NCI-H128 (cell line): ENCODE data around the gene SHH.

Experiments
- DNase-seq: peaks from one replicate; lab custom pipeline; 2025; ENCODE audit not compliant: unreplicated experiment; lab: John Stamatoyannopoulos, UW

Gene SHH

DNA sequence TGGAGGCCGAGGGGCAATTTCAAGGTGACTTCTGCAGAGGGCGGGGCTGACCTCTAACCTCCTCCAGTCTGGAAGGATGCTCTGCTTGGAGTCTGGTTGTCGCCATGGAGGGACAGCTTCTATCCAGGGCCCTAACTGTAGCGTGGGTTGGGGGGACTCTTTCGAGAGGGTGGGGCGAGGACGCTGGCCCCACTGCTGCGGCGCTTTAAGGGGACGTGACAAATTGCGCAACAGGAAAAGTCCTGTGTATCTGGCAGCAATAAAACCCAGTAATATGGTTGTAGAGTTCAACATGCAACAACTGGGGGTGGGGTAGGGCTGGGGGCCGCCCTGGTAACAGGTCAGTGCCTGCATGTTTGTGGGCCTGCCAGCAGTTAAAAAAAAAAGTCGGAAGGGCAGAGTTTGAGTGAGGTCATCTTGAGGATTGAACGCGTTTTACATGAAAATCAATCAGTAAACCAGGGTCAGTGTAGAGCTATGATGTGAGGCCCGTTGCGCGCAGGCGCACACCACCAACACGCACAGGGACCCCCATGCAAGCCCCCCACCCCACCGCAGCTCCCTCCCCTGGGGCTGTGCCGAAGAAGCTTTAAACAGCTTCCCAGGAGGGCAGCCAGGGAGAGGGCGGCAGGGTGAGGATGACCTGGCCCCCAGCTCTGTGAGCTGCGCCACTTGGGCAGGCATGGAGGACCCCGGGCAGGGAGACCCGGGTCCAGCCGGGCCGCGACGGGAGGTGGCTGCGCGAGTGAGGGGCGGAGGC, 4.3 kb downstream of the SHH start:
- DNase-seq = no peak

DNA sequence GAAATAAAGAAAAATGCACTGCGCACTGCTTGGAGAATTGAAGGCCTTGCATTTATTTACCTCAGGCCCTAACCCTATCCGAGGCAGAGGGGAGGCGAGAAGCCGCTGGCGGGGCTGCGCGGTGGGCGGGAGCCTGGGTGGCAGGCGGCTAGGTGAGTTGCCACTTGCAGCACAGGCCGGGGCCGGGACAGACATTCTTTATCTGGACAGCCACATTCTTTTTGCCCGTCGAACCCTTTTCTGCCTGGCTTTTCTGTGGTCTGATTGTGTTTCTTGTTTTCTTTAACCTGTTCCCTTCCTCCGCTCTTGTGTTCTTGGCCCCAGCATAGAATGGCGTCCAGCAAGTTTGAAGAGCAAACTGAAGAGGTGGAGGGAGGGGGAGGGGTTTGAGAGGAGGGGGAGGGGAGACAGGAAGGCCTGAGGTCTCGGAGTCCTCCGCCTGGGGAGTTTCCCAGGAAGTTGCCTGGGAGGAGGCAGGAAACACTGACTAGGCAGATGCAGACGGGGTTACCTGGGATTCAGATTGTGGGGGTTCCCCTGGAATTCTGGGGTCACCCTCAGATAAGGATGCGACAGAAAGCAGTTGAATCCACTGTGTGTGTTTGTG, 5.1 kb downstream of the SHH start:
- DNase-seq = no peak

DNA sequence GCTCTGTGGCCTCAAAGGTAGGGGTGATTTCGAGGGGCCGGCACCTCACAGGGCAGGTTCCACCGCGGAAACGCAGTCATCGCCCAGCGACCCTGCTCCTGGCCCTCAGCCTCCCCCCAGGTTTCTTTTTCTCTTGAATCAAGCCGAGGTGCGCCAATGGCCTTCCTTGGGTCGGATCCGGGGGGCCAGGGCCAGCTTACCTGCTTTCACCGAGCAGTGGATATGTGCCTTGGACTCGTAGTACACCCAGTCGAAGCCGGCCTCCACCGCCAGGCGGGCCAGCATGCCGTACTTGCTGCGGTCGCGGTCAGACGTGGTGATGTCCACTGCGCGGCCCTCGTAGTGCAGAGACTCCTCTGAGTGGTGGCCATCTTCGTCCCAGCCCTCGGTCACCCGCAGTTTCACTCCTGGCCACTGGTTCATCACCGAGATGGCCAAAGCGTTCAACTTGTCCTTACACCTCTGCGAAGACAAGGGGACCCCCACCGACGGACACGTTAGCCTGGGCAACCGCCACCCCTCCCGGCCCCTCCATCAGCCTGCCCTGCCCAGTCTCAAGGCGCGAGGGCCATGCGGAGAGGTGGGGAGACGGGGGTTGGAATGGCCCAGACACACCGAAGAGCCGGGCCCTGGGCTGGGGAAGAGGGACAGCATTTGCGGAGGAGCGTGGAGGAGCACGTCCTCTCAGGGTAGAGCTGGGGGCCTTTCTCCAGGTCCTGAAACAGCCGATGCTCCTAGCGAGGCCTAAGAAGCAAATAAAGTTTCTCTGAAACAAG, 6.0 kb downstream of the SHH start:
- DNase-seq = no peak

DNA sequence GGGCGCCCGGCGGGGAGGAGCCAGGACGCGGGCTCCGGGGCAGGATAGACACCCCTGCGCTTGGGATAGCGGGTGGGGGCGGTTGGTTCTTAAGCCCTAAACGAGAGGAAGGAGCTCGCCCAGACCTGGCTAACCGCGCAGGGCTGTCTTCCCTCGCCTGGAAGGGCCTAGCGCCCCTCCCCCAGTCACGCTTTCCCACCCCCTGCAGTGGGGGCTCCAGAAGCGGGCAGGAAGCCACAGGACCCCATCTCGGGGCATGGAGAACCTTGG, 6.5 kb downstream of the SHH start:
- no peak for DNase-seq

DNA sequence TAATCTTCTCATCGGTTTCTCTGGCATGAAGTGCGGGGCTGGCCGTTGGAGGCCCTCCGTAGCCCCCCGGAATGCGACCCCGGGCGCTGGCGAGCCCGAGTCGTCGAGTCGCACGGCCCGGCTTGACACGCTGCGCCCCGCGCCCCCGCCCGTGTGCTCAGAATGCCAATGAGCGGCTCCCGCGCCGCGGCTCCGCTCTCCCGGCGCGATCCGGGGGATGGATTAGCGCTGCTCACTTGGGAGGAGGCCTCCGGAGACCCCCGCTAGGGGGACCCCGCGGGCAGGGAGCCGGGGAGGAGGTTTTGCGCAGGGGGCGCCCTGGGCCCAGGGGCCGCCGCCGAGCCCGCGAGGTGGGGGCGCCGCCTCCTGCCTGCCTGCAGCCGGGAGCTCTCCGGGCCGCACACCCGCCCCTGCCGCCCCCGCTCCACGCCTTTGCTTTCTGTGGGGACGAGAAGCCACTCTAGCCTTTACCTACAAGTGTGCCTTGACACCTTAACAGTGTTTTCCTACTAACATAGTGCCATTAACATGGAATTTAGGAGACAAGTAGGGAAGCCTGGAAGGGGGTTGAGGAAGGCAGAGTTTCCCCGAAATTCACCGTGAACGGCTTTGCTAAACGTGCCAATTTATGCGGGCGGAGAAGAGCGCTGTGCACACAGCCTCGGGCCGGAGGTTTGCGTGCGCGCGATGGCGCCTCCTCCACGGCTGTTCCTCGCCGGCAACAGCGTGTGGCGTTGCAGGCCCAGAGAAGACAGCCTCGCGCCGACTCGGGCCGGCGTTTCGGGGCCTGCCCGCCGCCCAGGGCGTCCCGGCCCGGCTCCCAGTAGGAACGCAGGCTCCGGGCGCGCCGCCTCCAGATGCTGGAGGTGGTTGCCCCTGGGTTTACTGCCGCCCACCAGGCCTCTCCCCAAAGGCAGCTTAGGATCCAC, 7.1 kb downstream of the SHH start:
- DNase-seq = peak; percentile 34

DNA sequence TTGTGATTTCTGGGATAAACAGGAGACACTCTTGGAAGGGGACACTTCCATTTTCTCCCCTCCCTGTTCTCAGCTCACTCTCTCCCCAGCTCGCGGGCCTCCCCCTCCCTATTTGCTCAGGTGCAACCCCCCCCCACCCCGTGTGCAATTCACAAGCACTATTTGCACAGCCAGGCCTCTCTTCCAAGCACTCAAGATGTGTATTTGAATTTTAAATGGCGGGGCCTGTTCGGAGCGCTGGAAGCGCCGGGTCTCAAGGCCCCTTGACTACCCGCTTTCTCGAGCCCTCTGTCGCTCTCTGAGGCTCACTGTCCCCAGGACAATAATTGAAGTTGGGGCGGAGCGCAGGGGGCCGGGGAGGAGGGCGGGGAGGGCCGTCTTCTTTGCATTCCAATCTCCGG, 7.8 kb downstream of the SHH start:
- DNase-seq = no peak

DNA sequence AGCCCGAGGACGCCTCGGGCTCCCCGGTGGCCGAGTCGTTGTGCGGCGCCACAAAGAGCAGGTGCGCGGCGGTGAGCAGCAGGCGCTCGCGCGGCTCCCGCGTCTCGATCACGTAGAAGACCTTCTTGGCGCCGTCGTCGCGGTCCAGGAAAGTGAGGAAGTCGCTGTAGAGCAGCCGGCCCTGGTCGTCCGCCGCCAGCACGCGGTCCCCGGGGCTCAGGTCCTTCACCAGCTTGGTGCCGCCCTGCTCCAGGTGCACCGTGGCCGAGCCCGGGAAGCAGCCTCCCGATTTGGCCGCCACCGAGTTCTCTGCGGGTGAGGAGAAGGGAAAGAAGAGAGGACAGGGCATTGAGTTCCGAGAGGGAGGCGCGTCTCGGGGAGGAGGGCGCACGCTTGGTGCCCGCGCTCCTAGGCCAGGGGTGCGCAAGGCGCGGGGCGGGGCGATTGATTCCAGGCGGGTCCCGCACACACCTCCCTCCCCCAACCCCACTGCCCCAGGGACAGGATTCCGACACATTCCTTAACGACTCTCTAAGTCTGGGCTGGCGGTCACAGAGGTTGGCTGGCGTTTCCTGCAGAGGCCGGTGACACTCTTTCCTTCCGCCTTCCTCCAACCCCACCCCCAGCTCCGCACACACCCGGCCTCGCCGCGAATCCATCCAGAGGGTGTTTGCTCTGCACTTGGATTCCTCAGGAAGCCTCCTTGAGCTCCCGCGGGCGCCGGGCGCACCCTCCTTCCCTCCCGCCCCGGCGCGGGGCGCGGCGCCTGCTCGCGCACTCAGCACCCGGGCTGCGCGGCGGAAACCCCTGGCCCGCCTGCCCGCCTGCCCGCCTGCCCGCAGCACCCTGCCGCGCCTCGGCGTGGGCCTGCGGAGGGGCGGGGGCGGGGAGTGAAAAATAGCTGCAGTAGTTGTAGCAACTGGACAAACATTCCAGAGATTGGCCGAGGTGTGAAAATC, 8.6 kb downstream of the SHH start:
- no peak for DNase-seq

DNA sequence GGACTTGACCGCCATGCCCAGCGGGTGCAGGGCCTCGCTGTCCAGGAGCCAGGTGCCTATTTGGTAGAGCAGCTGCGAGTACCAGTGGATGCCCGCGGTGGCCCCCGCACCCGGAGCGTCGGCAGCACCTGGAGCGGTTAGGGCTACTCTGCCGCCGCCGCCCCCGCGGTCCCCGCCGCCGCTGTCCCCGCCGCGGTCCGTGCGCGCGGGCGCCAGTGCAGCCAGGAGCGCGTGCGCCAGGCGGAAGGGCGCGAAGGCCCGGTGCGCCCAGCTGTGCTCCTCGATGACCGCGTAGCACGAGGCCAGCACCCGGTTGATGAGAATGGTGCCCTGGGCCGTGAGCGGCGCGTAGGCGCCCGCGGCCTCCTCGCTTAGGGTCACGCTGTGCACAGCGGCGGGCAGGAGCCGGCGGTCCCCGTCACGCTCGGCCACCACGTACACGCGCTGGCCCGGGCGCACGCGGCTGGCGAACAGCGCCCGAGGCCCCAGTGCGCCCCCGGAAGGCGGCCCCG, 9.3 kb downstream of the SHH start:
- no peak for DNase-seq

DNA sequence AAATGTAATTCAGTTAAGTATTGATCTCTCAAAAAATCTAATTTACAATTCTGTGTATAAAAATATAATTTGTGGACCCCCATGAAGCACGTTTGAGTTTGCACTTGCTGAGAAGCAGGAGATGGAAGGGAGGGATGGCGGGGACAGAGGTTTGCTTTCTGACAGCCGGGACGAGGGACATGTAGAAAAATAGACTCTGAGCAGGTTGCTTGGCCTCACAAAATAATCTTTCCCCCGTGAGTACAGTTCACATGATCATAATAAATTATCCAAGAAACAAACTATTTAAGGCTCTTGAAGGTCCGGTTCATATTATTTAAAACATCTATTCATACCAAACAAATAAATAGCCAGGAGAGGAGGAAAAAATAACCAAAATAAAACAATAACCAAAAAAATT, 10.0 kb downstream of the SHH start:
- DNase-seq = no peak

DNA sequence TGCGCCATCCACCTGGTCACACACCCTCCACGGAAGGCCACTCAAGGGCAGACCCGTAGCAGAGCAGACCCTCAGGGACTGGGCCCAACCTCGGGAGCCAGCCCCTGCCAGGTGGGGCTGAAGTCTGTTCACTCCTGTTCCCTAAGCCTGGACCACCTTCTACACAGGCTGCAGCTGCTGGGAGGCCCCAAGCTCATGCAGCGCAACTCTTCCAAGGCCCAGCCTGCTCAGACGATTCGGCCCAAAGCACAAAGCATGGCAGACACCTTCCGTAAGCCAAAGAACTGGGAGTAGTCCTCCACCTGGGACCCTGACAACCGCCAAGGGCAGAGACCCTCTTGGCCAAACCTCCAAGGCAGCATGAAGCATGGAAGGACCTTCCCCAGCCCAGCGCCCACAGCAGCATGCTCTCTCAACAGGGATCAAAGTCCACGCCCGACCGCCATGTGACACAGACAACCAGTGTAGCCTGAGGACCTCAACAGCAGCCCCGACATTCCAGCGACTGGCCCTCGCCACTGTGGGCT, 11.5 kb downstream of the SHH start:
- DNase-seq = no peak

DNA sequence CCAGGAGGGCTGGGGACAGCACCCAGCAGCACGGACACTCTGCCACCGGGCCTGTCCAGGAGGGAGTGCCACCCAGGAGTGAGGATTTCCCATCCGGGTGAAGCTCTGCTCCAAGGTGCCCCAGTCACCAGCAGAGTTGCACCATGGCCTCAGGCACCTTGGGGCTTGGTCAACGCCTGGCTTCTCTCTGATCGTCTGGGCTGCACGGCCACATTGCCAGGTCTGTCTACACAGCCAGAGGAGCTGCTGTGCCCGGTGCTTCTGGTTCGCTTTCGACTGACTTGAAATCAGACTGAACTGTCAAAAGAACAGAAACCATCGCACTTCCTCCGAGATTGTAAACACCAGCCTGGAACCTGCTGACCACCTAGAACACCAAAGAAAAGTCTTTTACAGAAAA, 12.0 kb downstream of the SHH start:
- DNase-seq = no peak

DNA sequence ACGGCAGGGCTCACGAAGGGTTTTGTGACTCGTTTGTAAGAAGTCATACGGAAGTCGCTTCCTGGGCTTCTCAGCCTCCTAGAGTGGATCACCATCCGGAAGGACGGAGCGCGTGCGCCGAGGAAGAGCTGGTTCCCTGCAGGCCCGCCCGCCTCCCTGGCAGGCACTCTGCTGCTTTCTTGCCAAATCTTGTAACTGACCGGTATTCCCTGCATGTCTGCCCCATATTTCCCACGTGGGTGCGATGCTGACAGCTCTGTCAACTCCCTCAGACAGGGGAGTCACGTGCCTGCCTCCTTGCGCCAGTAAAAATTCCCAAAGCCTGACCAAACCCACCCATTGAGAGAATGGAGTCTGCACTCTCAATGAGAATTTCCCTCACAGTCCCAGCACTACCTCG, 12.7 kb downstream of the SHH start:
- DNase-seq = no peak

DNA sequence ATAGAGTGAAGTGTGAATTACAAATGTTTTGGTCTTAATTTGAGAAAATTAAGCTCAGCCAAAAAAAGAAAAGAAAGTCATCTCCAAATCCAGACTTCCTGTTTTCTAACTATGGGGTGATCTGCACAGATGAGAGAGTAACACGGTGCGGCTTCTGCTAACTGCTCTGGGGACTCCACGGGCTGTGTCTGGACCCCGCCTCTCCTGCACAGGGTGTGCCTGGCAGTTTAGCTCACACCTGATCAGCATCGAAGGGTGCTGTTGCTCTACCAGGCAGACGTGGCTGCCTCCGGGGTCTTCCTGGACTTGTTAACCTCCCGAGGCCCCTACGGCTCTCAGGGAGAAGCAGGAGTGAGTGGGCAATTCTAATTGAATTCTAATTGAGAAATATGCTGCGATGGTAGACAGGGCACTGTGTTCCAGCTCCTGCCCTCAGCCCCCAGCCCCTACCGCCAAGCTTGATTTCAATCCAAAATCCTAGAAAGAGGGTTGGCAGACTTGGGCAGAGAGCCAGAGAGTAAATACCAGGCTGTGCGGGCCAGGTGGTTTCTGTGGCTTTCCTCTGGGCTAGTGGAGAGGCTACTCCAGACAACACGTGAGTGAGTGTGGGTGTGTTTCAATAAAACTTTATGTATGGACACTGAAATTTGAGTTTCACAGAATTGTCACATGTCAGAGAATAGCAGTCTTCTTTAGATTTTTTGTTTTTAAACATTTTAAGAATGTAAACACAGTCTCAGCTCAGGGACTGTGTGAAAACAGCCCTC, 13.4 kb downstream of the SHH start:
- no peak for DNase-seq

DNA sequence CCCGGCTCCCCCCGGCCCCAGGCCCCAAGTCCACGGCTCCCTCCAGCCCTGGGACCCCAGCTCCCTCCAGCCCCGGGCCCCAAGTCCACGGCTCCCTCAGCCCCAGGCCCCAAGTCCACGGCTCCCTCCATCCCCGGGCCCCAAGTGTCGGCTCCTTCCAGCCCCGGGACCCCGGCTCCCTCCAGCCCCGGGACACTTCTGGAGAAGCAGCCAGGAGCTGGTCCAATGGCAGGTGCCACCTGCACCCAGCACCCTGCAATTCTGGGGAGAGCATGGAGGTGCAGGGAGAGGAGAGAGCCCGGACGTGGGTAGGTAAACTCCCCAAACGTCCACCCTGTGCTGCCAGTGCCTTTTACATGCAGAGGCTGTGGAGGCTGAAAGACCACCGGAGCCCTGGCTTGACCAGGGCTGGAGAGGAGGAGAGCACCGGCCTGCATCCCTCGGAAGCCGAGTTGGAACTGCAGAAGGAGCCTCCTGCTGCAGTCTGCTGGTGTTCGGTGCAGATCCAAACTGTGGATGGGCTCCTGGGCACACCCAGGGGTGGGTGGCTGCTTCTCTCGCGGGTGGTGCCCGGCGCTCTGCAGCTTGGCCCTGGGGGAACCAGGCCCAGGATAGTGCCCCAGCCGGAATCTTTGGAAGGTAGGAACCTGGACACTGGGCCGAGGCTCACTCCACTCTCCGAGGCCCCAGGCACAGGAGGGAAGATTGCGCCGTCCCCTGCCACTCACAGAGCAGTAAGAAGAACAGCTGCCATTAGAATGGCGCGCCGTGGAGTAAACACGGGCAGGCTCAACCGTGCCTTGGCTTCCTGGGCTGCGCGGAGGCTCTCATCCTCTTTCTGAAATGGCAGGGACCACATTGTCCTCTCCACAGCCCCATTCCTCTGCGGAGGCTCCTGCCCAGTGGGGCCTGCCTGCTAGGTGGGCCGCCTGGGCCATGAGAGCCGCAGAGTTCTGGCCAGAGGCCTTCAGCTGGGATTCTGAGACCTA, 14.7 kb downstream of the SHH start:
- DNase-seq = no peak

DNA sequence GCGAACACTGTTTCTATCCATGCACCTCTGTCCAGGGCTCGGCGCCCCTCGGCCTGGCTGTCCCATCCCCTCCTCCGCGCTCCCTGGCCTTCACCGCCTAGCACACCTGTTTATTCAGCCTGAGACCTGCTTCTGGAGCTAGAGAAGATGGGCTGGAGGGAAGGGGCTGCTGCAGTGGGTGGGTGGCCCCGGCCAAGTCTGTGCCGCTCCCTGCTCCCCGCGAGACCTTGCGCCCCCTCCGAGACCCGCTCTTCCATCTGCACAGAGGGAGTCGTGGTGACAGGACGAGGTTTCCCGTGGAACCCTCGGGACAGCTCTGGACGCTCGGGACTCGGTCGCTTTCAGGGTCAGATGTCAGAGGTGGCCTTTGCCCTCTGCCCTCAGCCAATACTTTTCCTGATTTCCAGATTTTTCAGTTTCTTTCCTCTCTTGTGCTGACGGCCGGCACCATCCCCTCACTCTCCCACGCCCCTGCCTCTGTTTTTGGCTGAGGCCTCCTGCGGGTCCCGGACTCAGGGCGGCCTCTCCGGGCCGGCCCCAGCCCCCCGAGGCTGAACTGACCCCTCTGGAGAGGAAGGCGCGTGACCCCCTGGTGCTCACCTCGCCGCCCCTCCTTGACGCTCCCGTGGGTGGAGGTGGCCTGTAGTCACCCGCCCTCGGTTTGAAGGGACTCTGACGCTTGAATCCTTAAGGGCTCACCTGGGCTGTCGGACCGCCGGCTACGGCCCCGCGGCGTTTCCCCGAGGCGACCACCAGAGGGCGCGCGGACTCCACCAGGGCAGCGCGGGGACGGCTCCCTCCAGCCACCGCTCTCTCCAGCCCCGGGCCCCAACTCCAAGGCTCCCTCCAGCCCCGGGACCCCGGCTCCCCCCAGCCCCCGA, 15.6 kb downstream of the SHH start:
- DNase-seq = no peak

DNA sequence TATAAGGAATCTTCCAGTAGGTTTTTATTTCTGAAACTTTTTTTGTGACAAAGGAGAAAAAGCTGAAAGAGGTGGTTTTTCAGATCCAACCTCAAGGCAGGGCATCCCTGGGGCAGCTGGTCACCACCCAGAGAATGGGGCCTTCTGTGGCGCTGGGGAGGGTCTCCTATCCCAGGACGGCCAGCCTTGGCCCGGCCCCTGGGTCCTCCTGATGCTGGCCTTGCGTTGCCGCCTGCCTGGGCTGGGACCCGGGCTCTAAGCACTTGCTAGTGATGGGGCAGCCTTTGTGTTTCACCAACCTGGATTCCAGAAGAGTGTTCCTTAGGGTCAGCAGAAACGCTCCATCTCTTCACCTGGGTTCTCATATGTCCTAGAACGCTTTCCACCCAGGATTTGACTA, 16.3 kb downstream of the SHH start:
- no peak for DNase-seq

DNA sequence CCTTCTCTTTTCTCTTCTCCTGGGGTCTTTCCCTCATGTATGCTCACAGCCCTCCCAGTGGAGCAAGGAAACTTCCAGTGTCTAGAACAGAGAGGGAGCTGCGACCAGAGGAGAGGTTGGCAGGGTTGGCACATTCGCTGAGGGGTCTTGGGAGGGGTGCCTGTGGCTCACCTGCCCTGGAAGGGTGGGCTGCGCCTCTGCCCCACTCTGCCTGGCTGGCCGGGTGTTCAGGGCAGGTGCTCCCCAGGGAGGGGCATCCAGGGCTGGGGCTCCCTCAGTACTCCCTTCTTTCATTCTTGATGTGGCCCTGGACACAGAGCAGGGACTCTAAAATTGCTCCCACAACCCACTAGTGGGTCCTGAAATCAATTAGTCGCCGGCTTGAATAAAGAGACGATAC, 16.9 kb downstream of the SHH start:
- no peak for DNase-seq
